Hair follicle dermal papilla cell (primary cell): ENCODE results near the gene UROC1. TPM values are rescaled to one million over a fixed set of nuclear protein-coding genes. Genes with fewer than 3 reads are reported as not detected.

Experiments used
- small RNA-seq: library from RNA; depleted of rRNA; stranded (forward); fragments of <200 nt; gene quantifications from one replicate; pipeline ENCODE3, GENCODE V24; 2012
- total RNA-seq: library from RNA; depleted of rRNA; stranded (reverse); fragments of >200 nt; gene quantifications from 2 replicates; pipeline ENCODE4 v1.2.3, GENCODE V29; 2012

Gene UROC1
- not detected in 2 replicates for total RNA-seq

GRCh38 chr3:126517291-126517951, at the start of gene UROC1:
TSS of gene UROC1 (minus strand) at chr3:126517773. CDS start at chr3:126517719, 54 bp downstream.

GRCh38 chr3:126558336-126559071, 40.9 kb upstream of the UROC1 start, which contains the start of gene C3orf22:
TSS of gene C3orf22 (minus strand) at chr3:126558932. CDS start at chr3:126553390, 5,542 bp downstream.

GRCh38 chr3:126523745-126524428, 6.3 kb upstream of the UROC1 start, which contains the start of gene CHST13:
TSS of gene CHST13 (plus strand) at chr3:126524155. CDS start at chr3:126524333, 178 bp downstream.

GRCh38 chr3:126475413-126476114, 42.0 kb downstream of the UROC1 start, which contains the start of gene ZXDC:
TSS of gene ZXDC (minus strand) at chr3:126475891. CDS start at chr3:126475865, 26 bp downstream.

Small RNAs within 50 kb of the gene (small RNA-seq; reads per million reads assigned to genes)
- not detected for gene RNA5SP138

Other genes starting within 250 kb of the UROC1 start
- 0.49 and 1.1 TPM in 2 replicates for gene KLF15, start 160.4 kb downstream of the UROC1 start, total RNA-seq
- gene CFAP100, start 122.9 kb downstream of the UROC1 start, total RNA-seq = not detected in 2 replicates
- gene ZXDC, start 41.9 kb downstream of the UROC1 start, total RNA-seq = 29.1 and 36.5 TPM in 2 replicates
- gene CHST13, start 6.4 kb upstream of the UROC1 start, total RNA-seq = 0.24 and 0.65 TPM in 2 replicates
- not detected in 2 replicates for gene C3orf22, start 41.2 kb upstream of the UROC1 start, total RNA-seq
- 13.7 and 16.4 TPM in 2 replicates for gene TXNRD3, start 137.4 kb upstream of the UROC1 start, total RNA-seq
- gene CHCHD6, start 186.5 kb upstream of the UROC1 start, total RNA-seq = 7.1 and 11.2 TPM in 2 replicates